T-cell (primary cell): ENCODE measurements around the gene CD2. TPM values are rescaled to one million over a fixed set of nuclear protein-coding genes. Genes with fewer than 3 reads are reported as not detected.
A peak's percentile ranks its signal among the peaks of the same experiment; 100 is the strongest.

ENCODE experiments used
- ATAC-seq, 4 experiments: fragments of 200-7000 bp in 3 of 4; fragments of 150-1000 bp in 1 of 4; cut with Tn5 transposase; replicated peaks in 1 of 4; 1 replicate in 3 of 4; 2 replicates in 1 of 4; pipeline ENCODE4 v1.10.0; 2021; ENCODE audit warnings: moderate library complexity in 3 of 4, mild to moderate bottlenecking in 2 of 4, moderate number of reproducible peaks in 1 of 4
- CTCF ChIA-PET, 2 donors: fragments of 300-600 bp; sonication (Branson Sonifier 250); formaldehyde crosslinking; loops; one replicate each; lab custom pipeline; 2022; ENCODE audit warnings: antibody characterized with exemption in 2 of 2; lab: Charles Lee
- POLR2A ChIA-PET, 2 donors: fragments of 300-600 bp; sonication (Branson Sonifier 250); formaldehyde crosslinking; loops; one replicate each; lab custom pipeline; 2022; ENCODE audit warnings: antibody characterized with exemption in 2 of 2; lab: Charles Lee
- DNase-seq, 35 experiments: peaks; one replicate each; pipeline versions ENCODE4 v3.0.0 to v3.0.0-alpha.2; 2013 to 2023
- H3K27ac ChIP-seq: one replicate; pipeline ENCODE4 v1.5.1; 2013; ENCODE audit warnings: low read length
- H3K27me3 ChIP-seq, 2 experiments: replicated peaks in 1 of 2; 1 replicate in 1 of 2; 2 replicates in 1 of 2; pipeline versions ENCODE4 v1.6.1 to v1.7.0; 2013; ENCODE audit warnings: low read length in 1 of 2, mixed read lengths in 1 of 2; ENCODE audit not compliant: control insufficient read depth in 2 of 2, insufficient read depth in 2 of 2; ENCODE audit errors: extremely low read depth in 1 of 2
- H3K36me3 ChIP-seq, 2 donors: 1 replicate in 1 of 2; 2 replicates in 1 of 2; pipeline versions ENCODE4 v1.6.1 to v1.7.0; 2013; ENCODE audit warnings: low read length in 1 of 2; ENCODE audit not compliant: control insufficient read depth in 2 of 2, insufficient read depth in 1 of 2; ENCODE audit errors: extremely low read depth in 1 of 2
- H3K4me1 ChIP-seq, 2 experiments: 1 replicate in 1 of 2; 2 replicates in 1 of 2; pipeline versions ENCODE4 v1.6.1 to v1.7.0; 2013; ENCODE audit warnings: low read length in 2 of 2, mixed read lengths in 1 of 2; ENCODE audit not compliant: insufficient read depth in 2 of 2, control insufficient read depth in 1 of 2; ENCODE audit errors: extremely low read depth in 1 of 2
- H3K4me3 ChIP-seq, 2 donors: 1 replicate in 1 of 2; 2 replicates in 1 of 2; pipeline versions ENCODE4 v1.5.1 to v1.7.0; 2013; ENCODE audit warnings: mild to moderate bottlenecking in 2 of 2, low read length in 1 of 2, moderate library complexity in 1 of 2; ENCODE audit not compliant: control insufficient read depth in 1 of 2; ENCODE audit errors: extremely low read depth in 1 of 2
- H3K9me3 ChIP-seq: 2 replicates; pipeline ENCODE4 v1.7.0; 2013
- H3K27ac Mint-ChIP-seq, 2 donors: one replicate each; pipeline ENCODE4 v1.8.0; 2020 to 2021; ENCODE audit warnings: mild to moderate bottlenecking in 2 of 2, mixed read lengths in 2 of 2
- H3K27me3 Mint-ChIP-seq, 2 donors: one replicate each; pipeline ENCODE4 v1.8.0; 2021 to 2022; ENCODE audit warnings: mixed read lengths in 2 of 2
- H3K36me3 Mint-ChIP-seq: one replicate; pipeline ENCODE4 v1.8.0; 2021; ENCODE audit warnings: mixed read lengths
- H3K4me1 Mint-ChIP-seq, 3 donors: one replicate each; pipeline ENCODE4 v1.8.0; 2020 to 2022; ENCODE audit warnings: mixed read lengths in 3 of 3, mild to moderate bottlenecking in 1 of 3
- H3K4me3 Mint-ChIP-seq, 3 donors: one replicate each; pipeline ENCODE4 v1.8.0; 2020 to 2022; ENCODE audit warnings: mild to moderate bottlenecking in 3 of 3, mixed read lengths in 3 of 3, moderate library complexity in 3 of 3
- H3K9me3 Mint-ChIP-seq, 3 donors: one replicate each; pipeline ENCODE4 v1.8.0; 2020 to 2022; ENCODE audit warnings: mixed read lengths in 3 of 3
- WGBS: methylation state at CpG from one replicate; pipeline ENCODE4 v1.1.5; 2013; ENCODE audit warnings: missing lambda C conversion rate; ENCODE audit not compliant: insufficient coverage; 5-methylcytosine and 5-hydroxymethylcytosine counted together
- total RNA-seq, 35 experiments: library from RNA in 6 of 35; stranded (reverse) in 6 of 35; fragments of 120-200 nt in 1 of 35; gene quantifications; one replicate each; pipeline versions ENCODE4 v1.2.1 to v1.2.4 and lab custom pipeline; 2013 to 2026

Gene CD2, protein sequence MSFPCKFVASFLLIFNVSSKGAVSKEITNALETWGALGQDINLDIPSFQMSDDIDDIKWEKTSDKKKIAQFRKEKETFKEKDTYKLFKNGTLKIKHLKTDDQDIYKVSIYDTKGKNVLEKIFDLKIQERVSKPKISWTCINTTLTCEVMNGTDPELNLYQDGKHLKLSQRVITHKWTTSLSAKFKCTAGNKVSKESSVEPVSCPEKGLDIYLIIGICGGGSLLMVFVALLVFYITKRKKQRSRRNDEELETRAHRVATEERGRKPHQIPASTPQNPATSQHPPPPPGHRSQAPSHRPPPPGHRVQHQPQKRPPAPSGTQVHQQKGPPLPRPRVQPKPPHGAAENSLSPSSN
- total RNA-seq (100 to 1,000 TPM; 119 to 209 (median 158) TPM), total RNA-seq (lab: John Stamatoyannopoulos, UW) (203 to 774 (median 327) reads per million in 29 experiments)
- total RNA-seq (2013) = 382 TPM

DNA sequence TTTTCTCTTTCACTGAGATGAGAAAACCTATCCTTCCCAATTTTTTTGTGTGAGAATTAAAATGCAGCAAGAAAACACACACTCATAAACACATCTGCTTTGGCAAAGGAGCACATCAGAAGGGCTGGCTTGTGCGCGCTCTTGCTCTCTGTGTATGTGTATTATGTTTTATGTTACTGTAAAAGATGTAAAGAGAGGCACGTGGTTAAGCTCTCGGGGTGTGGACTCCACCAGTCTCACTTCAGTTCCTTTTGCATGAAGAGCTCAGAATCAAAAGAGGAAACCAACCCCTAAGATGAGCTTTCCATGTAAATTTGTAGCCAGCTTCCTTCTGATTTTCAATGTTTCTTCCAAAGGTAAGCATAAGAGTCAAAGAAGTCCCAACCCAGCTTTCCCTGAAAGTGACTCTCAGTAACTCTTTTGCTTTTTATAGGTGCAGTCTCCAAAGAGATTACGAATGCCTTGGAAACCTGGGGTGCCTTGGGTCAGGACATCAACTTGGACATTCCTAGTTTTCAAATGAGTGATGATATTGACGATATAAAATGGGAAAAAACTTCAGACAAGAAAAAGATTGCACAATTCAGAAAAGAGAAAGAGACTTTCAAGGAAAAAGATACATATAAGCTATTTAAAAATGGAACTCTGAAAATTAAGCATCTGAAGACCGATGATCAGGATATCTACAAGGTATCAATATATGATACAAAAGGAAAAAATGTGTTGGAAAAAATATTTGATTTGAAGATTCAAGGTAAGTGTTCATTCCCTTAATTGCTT is at the start of gene CD2:
Gene CD2 (plus strand): TSS at position 233 of the 780 bp plus-strand sequence. CDS start 63 bp downstream, at position 296.
- CTCF ChIA-PET = interaction anchor here (0.6 to 3.8 kb wide), 12 partner anchors 10 to 306 kb away, joined by 3 to 66 read pairs (median 4); partner anchors contain the start of gene TTF2 (in 1 of the 2)
- H3K36me3 ChIP-seq = peaks cover 0 to 9% of the 10 kb centered on the region in 2 donors
- H3K9me3 ChIP-seq = no peaks in the 10 kb centered on the region
- peak within 1 kb of the TSS; percentile 96 to 98 for H3K27ac Mint-ChIP-seq
- no peaks in the 10 kb centered on the region for H3K27me3 ChIP-seq
- peaks cover 16 to 20% of the 10 kb centered on the region in 2 experiments for H3K4me1 ChIP-seq
- POLR2A ChIA-PET = interaction anchor here (0.6 to 3.8 kb wide), 13 partner anchors 9 to 305 kb away, joined by 3 to 51 read pairs (median 6); partner anchors contain the start of gene TTF2 (in 1 of the 2)
- H3K27ac ChIP-seq = peak within 1 kb of the TSS; percentile 80
- peaks cover 0 to 6% (median 2%) of the 10 kb centered on the region in 3 donors for H3K9me3 Mint-ChIP-seq
- peak within 1 kb of the TSS; percentile 96 to 100 (median 99) for H3K4me3 Mint-ChIP-seq
- peaks cover 35 to 68% (median 40%) of the 10 kb centered on the region in 3 donors for H3K4me1 Mint-ChIP-seq
- peak in 33 of 35 experiments; percentile 34 to 75 (median 58) for DNase-seq
- H3K27me3 Mint-ChIP-seq = no peaks in the 10 kb centered on the region
- no CpG with 5 or more reads among the region's 7 CpGs for WGBS
- peak; percentile 82 to 89 (median 84) for ATAC-seq
- H3K4me3 ChIP-seq = peak within 1 kb of the TSS; percentile 81 to 91
- peaks cover 35% of the 10 kb centered on the region for H3K36me3 Mint-ChIP-seq

DNA sequence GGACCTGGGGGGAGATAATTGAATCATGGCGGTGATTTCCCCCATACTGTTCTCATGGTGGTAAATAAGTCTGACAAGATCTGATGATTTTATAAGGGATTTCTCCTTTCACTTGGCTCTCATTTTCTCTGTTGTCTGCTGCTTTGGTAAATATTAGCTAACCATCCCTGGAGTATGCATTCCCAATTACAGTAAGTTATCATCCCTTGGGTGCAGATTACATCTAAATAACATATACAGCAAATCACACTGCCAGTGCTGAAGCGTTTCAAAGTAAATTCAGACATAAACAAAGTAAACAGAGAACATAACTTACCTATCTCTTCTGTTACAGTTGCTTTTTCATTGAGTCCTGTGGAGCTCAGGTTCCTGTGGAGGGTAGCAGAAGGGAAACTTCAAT is 48.1 kb upstream of the CD2 start:
- Mint-ChIP-seq H3K27me3 (peaks cover 15 to 19% of the 10 kb centered on the region in 2 donors), H3K4me1 (no peaks in the 10 kb centered on the region), H3K36me3 (peaks cover 8% of the 10 kb centered on the region), H3K9me3 (peaks cover 0 to 7% (median 2%) of the 10 kb centered on the region in 3 donors), H3K4me3 (no peak overlapping the region), H3K27ac (no peak overlapping the region)
- CTCF ChIA-PET = no interaction called here
- ATAC-seq (no peak), DNase-seq (no peak)
- H3K36me3 ChIP-seq = no peaks in the 10 kb centered on the region
- H3K27ac ChIP-seq = no peak overlapping the region
- H3K4me1 ChIP-seq = no peaks in the 10 kb centered on the region
- H3K27me3 ChIP-seq = peaks cover 0 to 12% of the 10 kb centered on the region in 2 experiments
- POLR2A ChIA-PET = interaction anchor here in 1 of 2 donors (0.6 kb wide), 1 partner anchor 906 kb away, joined by 3 read pairs; no protein-coding TSS in a partner anchor
- WGBS = no CpG with 5 or more reads among the region's 2 CpGs
- H3K9me3 ChIP-seq = no peaks in the 10 kb centered on the region
- no peak overlapping the region for H3K4me3 ChIP-seq

DNA sequence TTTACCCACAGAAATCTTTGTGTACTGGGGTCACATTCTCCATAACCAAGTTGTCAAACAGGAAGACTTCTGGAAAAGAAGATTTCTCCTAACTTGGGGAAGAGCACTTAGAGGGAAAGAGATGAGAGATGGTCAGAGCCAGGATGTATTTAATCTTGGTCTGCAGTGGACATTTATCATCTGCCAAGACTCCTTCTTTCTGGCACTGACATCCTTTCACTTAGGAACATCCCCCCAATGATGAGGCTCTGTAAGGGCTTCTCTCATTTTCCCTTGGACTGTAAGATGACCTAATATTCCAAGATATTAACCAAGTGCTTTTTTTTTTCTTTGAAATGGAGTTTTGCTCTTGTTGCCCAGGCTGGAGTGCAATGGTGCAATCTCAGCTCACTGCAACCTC is 47.4 kb upstream of the CD2 start:
- Histone ChIP-seq H3K27me3 (peaks cover 0 to 12% of the 10 kb centered on the region in 2 experiments), H3K27ac (no peak overlapping the region), H3K4me3 (no peak overlapping the region), H3K9me3 (no peaks in the 10 kb centered on the region), H3K4me1 (no peaks in the 10 kb centered on the region), H3K36me3 (no peaks in the 10 kb centered on the region)
- no peaks in the 10 kb centered on the region for H3K4me1 Mint-ChIP-seq
- H3K9me3 Mint-ChIP-seq = peaks cover 0 to 4% (median 0%) of the 10 kb centered on the region in 3 donors
- ChIA-PET CTCF (no interaction called here), POLR2A (no interaction called here)
- H3K36me3 Mint-ChIP-seq = peaks cover 8% of the 10 kb centered on the region
- H3K27ac Mint-ChIP-seq = no peak overlapping the region
- DNase-seq (no peak), ATAC-seq (no peak)
- peaks cover 15 to 19% of the 10 kb centered on the region in 2 donors for H3K27me3 Mint-ChIP-seq
- H3K4me3 Mint-ChIP-seq = no peak overlapping the region

DNA sequence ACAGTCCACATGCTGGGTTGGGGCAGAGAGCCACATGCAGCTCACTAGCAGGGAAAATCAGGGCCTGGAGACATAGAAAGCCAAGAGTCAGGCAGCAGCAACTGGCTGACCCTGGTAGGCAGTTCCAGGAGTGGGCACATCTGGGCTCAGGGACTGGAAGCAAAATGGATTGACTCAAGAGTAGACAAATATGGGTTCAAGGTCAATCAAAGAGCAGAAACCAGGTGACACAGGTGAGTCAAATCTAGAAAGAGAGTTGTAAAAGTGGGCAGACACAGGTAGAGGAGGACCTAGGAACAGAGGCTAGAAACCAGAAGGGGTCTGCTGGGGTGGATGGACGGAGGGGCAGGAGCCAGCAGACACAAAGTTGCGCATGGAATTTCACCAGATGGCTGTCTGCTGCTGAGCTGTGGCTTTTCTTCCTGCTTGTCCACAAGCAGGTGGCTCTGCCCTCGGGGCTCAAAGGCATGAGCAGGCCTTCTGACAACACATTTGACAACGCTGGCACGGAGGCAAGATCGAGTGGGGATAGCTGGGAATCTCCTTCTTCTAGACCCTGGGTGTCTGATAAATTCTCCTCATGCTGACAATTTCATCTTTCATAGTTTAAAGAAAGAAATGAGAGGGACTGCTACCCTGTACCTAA is 45.9 kb upstream of the CD2 start:
- Mint-ChIP-seq H3K27me3 (peaks cover 15 to 19% of the 10 kb centered on the region in 2 donors), H3K4me3 (no peak overlapping the region), H3K4me1 (no peaks in the 10 kb centered on the region), H3K36me3 (peaks cover 8% of the 10 kb centered on the region), H3K9me3 (peaks cover 0 to 4% (median 0%) of the 10 kb centered on the region in 3 donors), H3K27ac (no peak overlapping the region)
- WGBS = 93% methylated on average over 2 of the region's 6 CpGs
- no peak for DNase-seq
- H3K27me3 ChIP-seq = peaks cover 0 to 12% of the 10 kb centered on the region in 2 experiments
- no peaks in the 10 kb centered on the region for H3K36me3 ChIP-seq
- H3K4me1 ChIP-seq = no peaks in the 10 kb centered on the region
- no peak overlapping the region for H3K27ac ChIP-seq
- no peak overlapping the region for H3K4me3 ChIP-seq
- no peaks in the 10 kb centered on the region for H3K9me3 ChIP-seq
- ChIA-PET CTCF (interaction anchor here in 1 of 2 donors (0.5 kb wide), 1 partner anchor 15 kb away, joined by 3 read pairs; no protein-coding TSS in a partner anchor), POLR2A (no interaction called here)
- no peak for ATAC-seq

DNA sequence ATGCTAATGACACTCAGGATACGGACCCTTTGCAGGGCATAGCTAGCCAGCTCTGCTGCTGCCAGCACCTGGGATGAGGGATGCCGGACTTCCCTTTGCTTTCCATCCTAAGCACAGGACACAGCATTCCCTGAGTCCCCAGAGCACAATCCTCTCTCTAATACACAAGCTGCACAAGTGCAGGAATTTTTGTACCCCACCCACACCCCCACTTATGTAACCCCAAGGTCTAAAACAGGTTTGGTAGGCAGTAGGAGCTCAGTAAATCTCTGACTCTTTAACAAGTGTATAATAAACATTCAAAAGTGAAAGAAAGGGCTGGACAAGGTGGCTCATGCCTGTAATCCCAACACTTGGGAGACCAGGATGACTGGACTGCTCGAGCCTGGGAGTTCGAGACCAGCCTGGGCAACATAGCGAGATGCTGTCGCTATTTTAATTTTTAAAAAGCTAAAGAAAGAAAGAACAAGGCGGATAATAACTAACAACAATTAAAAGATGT is 44.5 kb upstream of the CD2 start:
- Histone ChIP-seq H3K9me3 (no peaks in the 10 kb centered on the region), H3K4me3 (no peak overlapping the region), H3K27me3 (peaks cover 0 to 12% of the 10 kb centered on the region in 2 experiments), H3K36me3 (no peaks in the 10 kb centered on the region), H3K27ac (no peak overlapping the region), H3K4me1 (no peaks in the 10 kb centered on the region)
- no peak overlapping the region for H3K27ac Mint-ChIP-seq
- CTCF ChIA-PET = interaction anchor here in 1 of 2 donors (0.6 to 1.1 kb wide), 2 partner anchors 14 to 419 kb away, joined by 3 to 4 read pairs; no protein-coding TSS in a partner anchor
- H3K4me3 Mint-ChIP-seq = no peak overlapping the region
- H3K4me1 Mint-ChIP-seq = no peaks in the 10 kb centered on the region
- H3K27me3 Mint-ChIP-seq = peaks cover 15 to 19% of the 10 kb centered on the region in 2 donors
- ATAC-seq (no peak), DNase-seq (no peak)
- POLR2A ChIA-PET = interaction anchor here (0.6 kb wide), 2 partner anchors 121 to 272 kb away, joined by 3 read pairs; no protein-coding TSS in a partner anchor
- 94% methylated on average over 2 of the region's 7 CpGs for WGBS
- peaks cover 0 to 4% (median 0%) of the 10 kb centered on the region in 3 donors for H3K9me3 Mint-ChIP-seq
- peaks cover 8% of the 10 kb centered on the region for H3K36me3 Mint-ChIP-seq
